SU-DHL-6 (cell line): ENCODE results near the gene CBFB.

Experiments
- CTCF ChIP-seq: fragments of 200-600 bp; sonication (generic); IDR thresholded peaks from one replicate; pipeline ENCODE4 v1.5.1; 2017; ENCODE audit warnings: antibody characterized with exemption, mild to moderate bottlenecking, low read length, moderate library complexity; ENCODE audit not compliant: insufficient read depth, poor library complexity, severe bottlenecking
- EZH2phosphoT487 ChIP-seq: fragments of 200-600 bp; sonication (generic), shearing (Covaris generic); conservative IDR thresholded peaks from 2 replicates; pipeline ENCODE4 v1.6.1; 2018; ENCODE audit warnings: mild to moderate bottlenecking, antibody characterized with exemption, low read length, moderate library complexity, mixed read lengths

DNA sequence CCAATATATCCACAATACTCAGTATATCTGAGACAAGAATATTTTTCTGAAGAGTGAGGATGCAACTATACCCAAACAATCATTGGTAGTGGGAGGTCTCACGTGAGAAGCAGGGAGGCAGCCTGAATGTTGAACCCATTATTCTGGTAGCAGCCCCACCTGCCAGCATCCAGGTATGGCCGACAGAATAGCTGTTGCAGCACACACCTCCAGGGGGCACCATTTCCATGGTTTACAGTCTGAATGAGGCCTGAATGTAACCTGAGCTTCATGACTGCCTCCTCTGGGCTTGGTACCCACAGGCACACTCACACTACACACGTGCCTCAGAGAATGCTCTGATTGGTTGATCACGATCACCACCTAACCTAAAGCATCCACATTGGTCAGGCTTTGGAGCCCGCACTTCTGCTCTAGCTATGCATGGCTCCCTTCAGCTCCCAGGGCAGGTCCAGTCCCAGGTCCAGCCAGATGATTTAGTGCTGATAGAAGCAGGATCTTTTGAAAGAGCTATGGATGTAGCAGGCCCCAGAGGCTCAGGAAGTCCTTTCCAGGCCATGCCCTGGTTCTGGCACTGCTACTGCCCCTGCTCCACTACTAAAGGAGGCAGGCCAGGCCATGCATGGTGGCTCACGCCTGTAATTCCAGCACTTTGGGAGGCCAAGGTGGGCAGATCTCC is 11.0 kb upstream of the CBFB start:
- peak; percentile 71 for TF ChIP-seq CTCF
- no peak for TF ChIP-seq EZH2phosphoT487
